Caco-2 (cell line): ENCODE data around the gene PMM1. TPM values are rescaled to one million over a fixed set of nuclear protein-coding genes. Genes with fewer than 3 reads are reported as not detected.

Experiments
- BruUV-seq: library from RNA; stranded (reverse); fragments of 400-500 nt; replicated peaks from 2 replicates; lab custom pipeline; 2021; lab: Mats Ljungman, UMichigan
- CTCF ChIA-PET: fragments of 300-600 bp; sonication (Branson Sonifier 250); formaldehyde crosslinking; loops from one replicate; lab custom pipeline; 2022; ENCODE audit warnings: antibody characterized with exemption; lab: Charles Lee
- POLR2A ChIA-PET: fragments of 300-600 bp; sonication (Branson Sonifier 250); formaldehyde crosslinking; loops from one replicate; lab custom pipeline; 2022; ENCODE audit warnings: antibody characterized with exemption; lab: Charles Lee
- DNase-seq, 2 experiments: peaks; one replicate each; pipeline versions ENCODE4 v3.0.0 to v3.0.0-alpha.2; 2020 to 2022
- H3K27me3 ChIP-seq: replicated peaks from 2 replicates; pipeline ENCODE4 v1.6.0; 2011; ENCODE audit warnings: low read length; ENCODE audit not compliant: control insufficient read depth, insufficient read depth
- H3K36me3 ChIP-seq: 2 replicates; pipeline ENCODE4 v1.5.1; 2011; ENCODE audit warnings: low read length; ENCODE audit not compliant: control insufficient read depth, insufficient read depth
- H3K4me1 ChIP-seq: fragments of 250-450 bp; sonication (Bioruptor Pico); 2 replicates; pipeline ENCODE4 v1.5.1; 2020; ENCODE audit warnings: mild to moderate bottlenecking
- H3K4me3 ChIP-seq: 2 replicates; pipeline ENCODE4 v1.5.1; 2011; ENCODE audit warnings: low read depth, mild to moderate bottlenecking, control low read depth, low read length
- H3K9me3 ChIP-seq: fragments of 250-450 bp; sonication (Bioruptor Pico); 2 replicates; pipeline ENCODE4 v1.5.1; 2020; ENCODE audit warnings: mild to moderate bottlenecking, moderate library complexity
- H3K27ac Mint-ChIP-seq: one replicate; pipeline ENCODE4 v1.8.0; 2022; ENCODE audit warnings: mixed read lengths; ENCODE audit not compliant: unreplicated experiment
- H3K27me3 Mint-ChIP-seq: one replicate; pipeline ENCODE4 v1.8.0; 2022; ENCODE audit warnings: mixed read lengths; ENCODE audit not compliant: insufficient read depth, unreplicated experiment
- H3K36me3 Mint-ChIP-seq: one replicate; pipeline ENCODE4 v1.8.0; 2022; ENCODE audit warnings: mild to moderate bottlenecking, mixed read lengths; ENCODE audit not compliant: insufficient read depth, unreplicated experiment
- H3K4me1 Mint-ChIP-seq: one replicate; pipeline ENCODE4 v1.8.0; 2022; ENCODE audit warnings: low read depth, mixed read lengths; ENCODE audit not compliant: unreplicated experiment
- H3K4me3 Mint-ChIP-seq: one replicate; pipeline ENCODE4 v1.8.0; 2022; ENCODE audit warnings: mild to moderate bottlenecking, moderate library complexity, mixed read lengths; ENCODE audit not compliant: unreplicated experiment
- H3K9me3 Mint-ChIP-seq: one replicate; pipeline ENCODE4 v1.8.0; 2022; ENCODE audit warnings: mixed read lengths; ENCODE audit not compliant: unreplicated experiment
- CTCF ChIP-seq, 2 experiments: fragments of 200-600 bp in 1 of 2; IDR thresholded peaks; 1 replicate in 1 of 2; 2 replicates in 1 of 2; pipeline versions ENCODE4 v1.5.1 to v1.8.0; 2011 to 2022; ENCODE audit warnings: antibody characterized with exemption in 1 of 2, control low read depth in 1 of 2, inconsistent platforms in 1 of 2, low read depth in 1 of 2, low read length in 1 of 2, mild to moderate bottlenecking in 1 of 2, moderate library complexity in 1 of 2; ENCODE audit not compliant: insufficient read depth in 1 of 2, severe bottlenecking in 1 of 2, unreplicated experiment in 1 of 2
- intact Hi-C: fragments of 100-400 bp; cut with micrococcal nuclease; formaldehyde crosslinking; loops from one replicate; pipeline ENCODE4 v1.10.0; 2022; ENCODE audit not compliant: unreplicated experiment
- total RNA-seq: library from RNA; stranded (reverse); gene quantifications from 2 replicates; pipeline ENCODE4 v1.2.3, GENCODE V29; 2022

Gene PMM1
- total RNA-seq, 1 experiment from 2014 or later = 29.6 TPM

GRCh38 chr22:41585898-41586297 lies 3.7 kb downstream of the PMM1 start:
- ChIA-PET CTCF (interaction anchor here (1.2 kb wide), 1 partner anchor 9 kb away, joined by 3 read pairs; no protein-coding TSS in a partner anchor), POLR2A (no interaction called here)
- Mint-ChIP-seq H3K4me1 (no peaks in the 10 kb centered on the region), H3K9me3 (no peaks in the 10 kb centered on the region), H3K4me3 (no peak overlapping the region), H3K27me3 (no peaks in the 10 kb centered on the region), H3K36me3 (peaks cover 9% of the 10 kb centered on the region), H3K27ac (no peak overlapping the region)
- DNase-seq = no peak
- TF ChIP-seq CTCF (IDR thresholded peaks at IDR 0.05; ENCODE audit: insufficient read depth in 1 of 2, low read depth in 1 of 2, low read length in 1 of 2, severe bottlenecking in 1 of 2, unreplicated experiment in 1 of 2) = no peak
- intact Hi-C loops = loop anchor here (10.0 kb wide), 1 partner anchor 489 kb away; the partner anchor contains the start of genes NAGA, PHETA2 and SMDT1
- Histone ChIP-seq H3K9me3 (no peaks in the 10 kb centered on the region), H3K4me1 (peaks cover 17% of the 10 kb centered on the region), H3K4me3 (no peak overlapping the region), H3K27me3 (no peaks in the 10 kb centered on the region), H3K36me3 (no peaks in the 10 kb centered on the region; the same call in 1 of the 2 replicates)
- BruUV-seq = no TSS peak

- CTCF ChIA-PET = no interaction called here
- no peaks in the 10 kb centered on the region for H3K27me3 ChIP-seq
- H3K4me1 ChIP-seq = peaks cover 17% of the 10 kb centered on the region
- H3K27me3 Mint-ChIP-seq = no peaks in the 10 kb centered on the region
- no peak overlapping the region for H3K4me3 Mint-ChIP-seq
- no peaks in the 10 kb centered on the region for H3K4me1 Mint-ChIP-seq
- POLR2A ChIA-PET = no interaction called here
- intact Hi-C loops = loop anchor here (10.0 kb wide), 1 partner anchor 490 kb away; the partner anchor contains the start of genes NAGA, PHETA2 and SMDT1
- no peaks in the 10 kb centered on the region for H3K9me3 ChIP-seq
- H3K4me3 ChIP-seq = no peak overlapping the region
- no TSS peak for BruUV-seq
- peak overlapping the region; percentile 50 for H3K27ac Mint-ChIP-seq
- H3K9me3 Mint-ChIP-seq = no peaks in the 10 kb centered on the region
- DNase-seq = no peak
- TF ChIP-seq CTCF (IDR thresholded peaks at IDR 0.05; ENCODE audit: insufficient read depth in 1 of 2, low read depth in 1 of 2, low read length in 1 of 2, severe bottlenecking in 1 of 2, unreplicated experiment in 1 of 2) = no peak
- H3K36me3 ChIP-seq = no peaks in the 10 kb centered on the region; the same call in 1 of the 2 replicates
- peaks cover 6% of the 10 kb centered on the region for H3K36me3 Mint-ChIP-seq
Measured at GRCh38 chr22:41584881-41585280, 4.8 kb downstream of the PMM1 start.

- H3K27ac Mint-ChIP-seq = no peak overlapping the region
- no peak overlapping the region for H3K4me3 ChIP-seq
- CTCF ChIA-PET = no interaction called here
- no TSS peak for BruUV-seq
- TF ChIP-seq CTCF (IDR thresholded peaks at IDR 0.05; ENCODE audit: insufficient read depth in 1 of 2, low read depth in 1 of 2, low read length in 1 of 2, severe bottlenecking in 1 of 2, unreplicated experiment in 1 of 2) = no peak
- POLR2A ChIA-PET = no interaction called here
- H3K36me3 Mint-ChIP-seq = no peaks in the 10 kb centered on the region
- no peaks in the 10 kb centered on the region for H3K27me3 ChIP-seq
- no peak overlapping the region for H3K4me3 Mint-ChIP-seq
- no peak for DNase-seq
- H3K9me3 ChIP-seq = no peaks in the 10 kb centered on the region
- H3K9me3 Mint-ChIP-seq = no peaks in the 10 kb centered on the region
- no peaks in the 10 kb centered on the region for H3K27me3 Mint-ChIP-seq
- H3K36me3 ChIP-seq = no peaks in the 10 kb centered on the region; the same call in none of the 2 replicates
- peaks cover 4% of the 10 kb centered on the region for H3K4me1 ChIP-seq
- H3K4me1 Mint-ChIP-seq = no peaks in the 10 kb centered on the region
- intact Hi-C loops = loop anchor here (10.0 kb wide), 1 partner anchor 492 kb away; the partner anchor contains the start of genes NAGA, PHETA2 and SMDT1
Measured at GRCh38 chr22:41582694-41583093, 6.9 kb downstream of the PMM1 start.
